Measurements from ENCODE around the gene HPCAL1. TPM values are rescaled to one million over a fixed set of nuclear protein-coding genes. Genes with fewer than 3 reads are reported as not detected.

HPCAL1 gene
- polyA plus RNA-seq, 1 donor from 2014 or later = 63.4 TPM

DNA sequence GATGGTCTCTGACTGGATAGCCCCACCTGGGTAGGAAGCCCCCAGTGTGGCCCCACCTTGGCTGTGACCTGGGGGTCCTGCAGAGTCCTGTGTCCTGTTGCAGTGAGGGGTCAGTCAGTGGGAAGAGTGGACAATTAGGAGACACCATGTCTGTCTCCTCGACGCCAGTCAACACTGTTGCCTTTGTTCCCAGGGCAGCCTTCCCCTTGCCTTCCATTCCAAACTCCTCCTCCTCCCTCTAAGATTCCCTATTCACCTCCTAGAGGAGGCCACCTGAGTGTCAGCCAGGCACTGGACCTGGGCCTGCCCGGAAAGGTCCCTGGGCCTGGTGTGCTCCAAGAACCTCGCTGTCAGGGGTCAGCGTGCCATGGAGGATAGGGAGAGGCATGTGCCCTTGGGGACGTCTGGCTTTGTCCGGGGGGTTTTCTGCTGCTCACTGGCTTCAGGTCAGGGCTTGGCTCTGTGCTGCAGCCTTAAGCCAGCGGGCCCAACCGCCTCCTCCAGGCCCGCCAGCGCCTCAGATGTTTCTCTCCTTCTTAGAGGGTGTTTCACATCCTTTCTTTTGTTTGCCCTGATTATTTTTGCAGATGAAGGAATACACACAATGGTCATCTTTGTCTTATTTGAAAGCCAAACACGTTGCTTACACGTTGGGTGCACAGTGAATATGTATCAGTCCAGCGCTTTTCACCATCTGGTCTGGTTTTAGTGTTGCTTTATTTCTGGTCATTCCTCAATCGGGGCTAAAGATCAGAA is 68.9 kb downstream of the HPCAL1 start:
- TF ChIP-seq EZH2 (IDR thresholded peaks at IDR 0.05; ENCODE audit: borderline replicate concordance, insufficient read depth, low read length, poor library complexity, severe bottlenecking) = no peak
- no peak for TF ChIP-seq POLR2AphosphoS5 (IDR thresholded peaks at IDR 0.05)
- no peak for TF ChIP-seq TAF1 (IDR thresholded peaks at IDR 0.05; ENCODE audit: low read depth)
- TF ChIP-seq, protein P1, sequence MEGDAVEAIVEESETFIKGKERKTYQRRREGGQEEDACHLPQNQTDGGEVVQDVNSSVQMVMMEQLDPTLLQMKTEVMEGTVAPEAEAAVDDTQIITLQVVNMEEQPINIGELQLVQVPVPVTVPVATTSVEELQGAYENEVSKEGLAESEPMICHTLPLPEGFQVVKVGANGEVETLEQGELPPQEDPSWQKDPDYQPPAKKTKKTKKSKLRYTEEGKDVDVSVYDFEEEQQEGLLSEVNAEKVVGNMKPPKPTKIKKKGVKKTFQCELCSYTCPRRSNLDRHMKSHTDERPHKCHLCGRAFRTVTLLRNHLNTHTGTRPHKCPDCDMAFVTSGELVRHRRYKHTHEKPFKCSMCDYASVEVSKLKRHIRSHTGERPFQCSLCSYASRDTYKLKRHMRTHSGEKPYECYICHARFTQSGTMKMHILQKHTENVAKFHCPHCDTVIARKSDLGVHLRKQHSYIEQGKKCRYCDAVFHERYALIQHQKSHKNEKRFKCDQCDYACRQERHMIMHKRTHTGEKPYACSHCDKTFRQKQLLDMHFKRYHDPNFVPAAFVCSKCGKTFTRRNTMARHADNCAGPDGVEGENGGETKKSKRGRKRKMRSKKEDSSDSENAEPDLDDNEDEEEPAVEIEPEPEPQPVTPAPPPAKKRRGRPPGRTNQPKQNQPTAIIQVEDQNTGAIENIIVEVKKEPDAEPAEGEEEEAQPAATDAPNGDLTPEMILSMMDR (IDR thresholded peaks at IDR 0.05; ENCODE audit: poor library complexity, severe bottlenecking) = no peak
- TF ChIP-seq, protein P2, sequence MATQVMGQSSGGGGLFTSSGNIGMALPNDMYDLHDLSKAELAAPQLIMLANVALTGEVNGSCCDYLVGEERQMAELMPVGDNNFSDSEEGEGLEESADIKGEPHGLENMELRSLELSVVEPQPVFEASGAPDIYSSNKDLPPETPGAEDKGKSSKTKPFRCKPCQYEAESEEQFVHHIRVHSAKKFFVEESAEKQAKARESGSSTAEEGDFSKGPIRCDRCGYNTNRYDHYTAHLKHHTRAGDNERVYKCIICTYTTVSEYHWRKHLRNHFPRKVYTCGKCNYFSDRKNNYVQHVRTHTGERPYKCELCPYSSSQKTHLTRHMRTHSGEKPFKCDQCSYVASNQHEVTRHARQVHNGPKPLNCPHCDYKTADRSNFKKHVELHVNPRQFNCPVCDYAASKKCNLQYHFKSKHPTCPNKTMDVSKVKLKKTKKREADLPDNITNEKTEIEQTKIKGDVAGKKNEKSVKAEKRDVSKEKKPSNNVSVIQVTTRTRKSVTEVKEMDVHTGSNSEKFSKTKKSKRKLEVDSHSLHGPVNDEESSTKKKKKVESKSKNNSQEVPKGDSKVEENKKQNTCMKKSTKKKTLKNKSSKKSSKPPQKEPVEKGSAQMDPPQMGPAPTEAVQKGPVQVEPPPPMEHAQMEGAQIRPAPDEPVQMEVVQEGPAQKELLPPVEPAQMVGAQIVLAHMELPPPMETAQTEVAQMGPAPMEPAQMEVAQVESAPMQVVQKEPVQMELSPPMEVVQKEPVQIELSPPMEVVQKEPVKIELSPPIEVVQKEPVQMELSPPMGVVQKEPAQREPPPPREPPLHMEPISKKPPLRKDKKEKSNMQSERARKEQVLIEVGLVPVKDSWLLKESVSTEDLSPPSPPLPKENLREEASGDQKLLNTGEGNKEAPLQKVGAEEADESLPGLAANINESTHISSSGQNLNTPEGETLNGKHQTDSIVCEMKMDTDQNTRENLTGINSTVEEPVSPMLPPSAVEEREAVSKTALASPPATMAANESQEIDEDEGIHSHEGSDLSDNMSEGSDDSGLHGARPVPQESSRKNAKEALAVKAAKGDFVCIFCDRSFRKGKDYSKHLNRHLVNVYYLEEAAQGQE (IDR thresholded peaks at IDR 0.05; ENCODE audit: borderline replicate concordance) = no peak
- TF ChIP-seq MXI1 (conservative IDR thresholded peaks at IDR 0.05; ENCODE audit: poor library complexity, severe bottlenecking) = no peak
- TF ChIP-seq SMC3 (conservative IDR thresholded peaks at IDR 0.05; ENCODE audit: poor library complexity) = no peak
- no peak for TF ChIP-seq RAD21 (conservative IDR thresholded peaks at IDR 0.05)
- no peak for TF ChIP-seq EP300 (conservative IDR thresholded peaks at IDR 0.05; ENCODE audit: poor library complexity, severe bottlenecking)
- Histone ChIP-seq H3K4me2 (ENCODE audit: low read length) (no peak overlapping the region), H3K9me2 (ENCODE audit: insufficient read depth, low read length) (no peaks in the 10 kb centered on the region), H2AFZ (ENCODE audit: low read depth, low read length) (no peak overlapping the region), H3K27me3 (ENCODE audit: insufficient read depth, low read depth, low read length) (no peaks in the 10 kb centered on the region), H3F3A (ENCODE audit: insufficient read depth, low read length, poor library complexity, severe bottlenecking) (no peaks in the 10 kb centered on the region), H3K9me3 (ENCODE audit: low read length) (no peaks in the 10 kb centered on the region), H4K20me1 (ENCODE audit: insufficient read depth) (no peaks in the 10 kb centered on the region), H3K79me2 (replicated peaks; ENCODE audit: insufficient read depth, low read length) (no peaks in the 10 kb centered on the region), H3K4me3 (ENCODE audit: low read length) (no peak overlapping the region), H3K27ac (ENCODE audit: low read length) (no peak overlapping the region), H3K36me3 (ENCODE audit: insufficient read depth, low read length) (no peaks in the 10 kb centered on the region), H3K9ac (ENCODE audit: low read length) (no peak overlapping the region)

DNA sequence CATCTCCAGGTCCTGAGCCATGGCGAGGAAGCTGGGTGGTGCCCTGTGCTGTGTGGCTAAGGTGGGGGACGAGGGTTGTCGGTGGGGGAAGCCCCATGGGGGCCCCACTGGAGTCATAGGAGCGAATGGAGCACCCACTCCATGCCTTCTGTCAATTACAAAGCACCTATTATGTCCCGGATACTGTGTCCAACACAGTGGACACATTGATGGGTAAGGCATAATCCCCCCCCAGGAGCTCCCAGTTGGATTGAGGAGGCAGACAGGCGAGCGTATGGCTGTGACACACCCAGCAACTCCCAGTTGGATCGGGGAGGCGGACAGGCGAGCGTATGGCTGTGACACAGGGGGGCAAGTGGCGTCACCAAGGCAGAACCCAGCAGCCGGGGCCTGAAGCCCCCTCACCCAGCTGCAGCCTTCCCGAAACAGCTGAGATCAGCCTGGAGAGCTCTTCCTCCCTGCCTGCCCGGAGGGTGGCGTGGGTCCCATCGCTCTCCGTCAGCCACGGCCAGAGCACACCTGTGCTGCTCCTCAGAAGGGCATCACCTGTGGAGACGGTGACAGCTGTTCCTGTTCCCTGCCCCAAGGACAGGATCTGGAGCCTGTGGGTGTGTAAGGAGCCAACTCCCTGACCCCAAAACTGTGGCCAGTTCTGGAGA is 69.6 kb downstream of the HPCAL1 start:
- no peaks in the 10 kb centered on the region for H3K9me2 ChIP-seq (ENCODE audit: insufficient read depth, low read length)
- no peak overlapping the region for H3K4me3 ChIP-seq (ENCODE audit: low read length)
- no peak overlapping the region for H3K4me2 ChIP-seq (ENCODE audit: low read length)
- no peaks in the 10 kb centered on the region for H3K79me2 ChIP-seq (replicated peaks; ENCODE audit: insufficient read depth, low read length)
- no peaks in the 10 kb centered on the region for H3K9me3 ChIP-seq (ENCODE audit: low read length)
- H3K36me3 ChIP-seq (ENCODE audit: insufficient read depth, low read length) = no peaks in the 10 kb centered on the region
- H3K9ac ChIP-seq (ENCODE audit: low read length) = no peak overlapping the region
- TF ChIP-seq, protein P1 (IDR thresholded peaks at IDR 0.05; ENCODE audit: poor library complexity, severe bottlenecking) = no peak
- TF ChIP-seq RAD21 (conservative IDR thresholded peaks at IDR 0.05) = no peak
- no peak for TF ChIP-seq SMC3 (conservative IDR thresholded peaks at IDR 0.05; ENCODE audit: poor library complexity)
- TF ChIP-seq MXI1 (conservative IDR thresholded peaks at IDR 0.05; ENCODE audit: poor library complexity, severe bottlenecking) = no peak
- TF ChIP-seq, protein P2 (IDR thresholded peaks at IDR 0.05; ENCODE audit: borderline replicate concordance) = no peak
- no peak overlapping the region for H2AFZ ChIP-seq (ENCODE audit: low read depth, low read length)
- H4K20me1 ChIP-seq (ENCODE audit: insufficient read depth) = no peaks in the 10 kb centered on the region
- H3F3A ChIP-seq (ENCODE audit: insufficient read depth, low read length, poor library complexity, severe bottlenecking) = no peaks in the 10 kb centered on the region
- no peak overlapping the region for H3K27ac ChIP-seq (ENCODE audit: low read length)
- H3K27me3 ChIP-seq (ENCODE audit: insufficient read depth, low read depth, low read length) = no peaks in the 10 kb centered on the region
